Measurements from ENCODE around the gene NR2F2. TPM values are rescaled to one million over a fixed set of nuclear protein-coding genes. Genes with fewer than 3 reads are reported as not detected.
A peak's percentile ranks its signal among the peaks of the same experiment; 100 is the strongest.

NR2F2 gene
- total RNA-seq, 1 experiment from 2014 or later: 53.7 TPM

DNA sequence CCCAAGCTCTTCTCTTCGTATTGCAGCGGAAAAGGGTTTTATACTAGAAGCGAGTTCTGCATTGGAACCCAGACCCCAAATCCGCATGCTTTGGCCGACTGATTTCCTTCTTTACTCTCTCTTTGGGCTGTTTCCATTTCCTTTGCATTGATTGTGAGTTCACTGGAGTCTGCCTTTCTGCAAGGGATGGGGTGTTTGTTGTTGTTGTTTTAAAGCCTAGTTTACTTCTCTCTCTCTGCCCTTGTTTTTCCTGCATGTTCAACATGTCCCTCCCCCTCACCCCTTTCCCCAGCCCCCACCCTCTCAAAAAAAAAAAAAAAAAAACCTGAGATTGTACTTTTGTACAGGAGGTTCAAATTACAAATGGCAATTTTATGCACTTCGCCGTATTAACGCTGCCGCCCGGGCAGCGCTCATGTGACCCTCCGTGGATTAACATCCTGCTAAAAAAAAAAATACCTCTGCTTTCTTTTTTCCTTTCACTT lies 2.2 kb downstream of the NR2F2 start:
- Histone ChIP-seq H3K4me3 (ENCODE audit: low read depth in 2 of 2, low read length in 2 of 2) (peak overlapping the region; percentile 63 to 97), H3K36me3 (ENCODE audit: control insufficient read depth, insufficient read depth, low read length) (peaks cover 11% of the 10 kb centered on the region), H3K27me3 (ENCODE audit: control insufficient read depth, insufficient read depth, low read length) (no peaks in the 10 kb centered on the region), H3K9me3 (ENCODE audit: control insufficient read depth, insufficient read depth, low read depth, low read length) (no peaks in the 10 kb centered on the region), H3K4me1 (ENCODE audit: control insufficient read depth, insufficient read depth, low read length) (peaks cover 39% of the 10 kb centered on the region), H3K27ac (ENCODE audit: low read length) (peak overlapping the region; percentile 98)
- BruUV-seq (replicated peaks): no TSS peak
- in situ Hi-C loops (cut with HindIII; ENCODE audit: low pct_unique_long_range_greater_than_20kb, low sequenced_read_pairs): no loop called here
- ChIA-PET CTCF (no interaction called here), POLR2A (interaction anchor here (0.5 kb wide), 1 partner anchor 24 kb away, joined by 9 read pairs; no protein-coding TSS in a partner anchor)
- intact Hi-C loops (cut with micrococcal nuclease; ENCODE audit: unreplicated experiment): loop anchor here (5.0 to 10.0 kb wide), 2 partner anchors 1075 to 1658 kb away; no protein-coding TSS in a partner anchor
- no peak for TF ChIP-seq TCF7L2 (IDR thresholded peaks at IDR 0.05; ENCODE audit: low read depth, low read length)
- TF ChIP-seq, protein P1, sequence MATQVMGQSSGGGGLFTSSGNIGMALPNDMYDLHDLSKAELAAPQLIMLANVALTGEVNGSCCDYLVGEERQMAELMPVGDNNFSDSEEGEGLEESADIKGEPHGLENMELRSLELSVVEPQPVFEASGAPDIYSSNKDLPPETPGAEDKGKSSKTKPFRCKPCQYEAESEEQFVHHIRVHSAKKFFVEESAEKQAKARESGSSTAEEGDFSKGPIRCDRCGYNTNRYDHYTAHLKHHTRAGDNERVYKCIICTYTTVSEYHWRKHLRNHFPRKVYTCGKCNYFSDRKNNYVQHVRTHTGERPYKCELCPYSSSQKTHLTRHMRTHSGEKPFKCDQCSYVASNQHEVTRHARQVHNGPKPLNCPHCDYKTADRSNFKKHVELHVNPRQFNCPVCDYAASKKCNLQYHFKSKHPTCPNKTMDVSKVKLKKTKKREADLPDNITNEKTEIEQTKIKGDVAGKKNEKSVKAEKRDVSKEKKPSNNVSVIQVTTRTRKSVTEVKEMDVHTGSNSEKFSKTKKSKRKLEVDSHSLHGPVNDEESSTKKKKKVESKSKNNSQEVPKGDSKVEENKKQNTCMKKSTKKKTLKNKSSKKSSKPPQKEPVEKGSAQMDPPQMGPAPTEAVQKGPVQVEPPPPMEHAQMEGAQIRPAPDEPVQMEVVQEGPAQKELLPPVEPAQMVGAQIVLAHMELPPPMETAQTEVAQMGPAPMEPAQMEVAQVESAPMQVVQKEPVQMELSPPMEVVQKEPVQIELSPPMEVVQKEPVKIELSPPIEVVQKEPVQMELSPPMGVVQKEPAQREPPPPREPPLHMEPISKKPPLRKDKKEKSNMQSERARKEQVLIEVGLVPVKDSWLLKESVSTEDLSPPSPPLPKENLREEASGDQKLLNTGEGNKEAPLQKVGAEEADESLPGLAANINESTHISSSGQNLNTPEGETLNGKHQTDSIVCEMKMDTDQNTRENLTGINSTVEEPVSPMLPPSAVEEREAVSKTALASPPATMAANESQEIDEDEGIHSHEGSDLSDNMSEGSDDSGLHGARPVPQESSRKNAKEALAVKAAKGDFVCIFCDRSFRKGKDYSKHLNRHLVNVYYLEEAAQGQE (IDR thresholded peaks at IDR 0.05; ENCODE audit: insufficient read depth in 1 of 2, low read depth in 2 of 2, low read length in 1 of 2): no peak
- TF ChIP-seq SIN3A (IDR thresholded peaks at IDR 0.05; ENCODE audit: borderline replicate concordance, insufficient read depth, low read depth, low read length): no peak
- TF ChIP-seq, protein P2, sequence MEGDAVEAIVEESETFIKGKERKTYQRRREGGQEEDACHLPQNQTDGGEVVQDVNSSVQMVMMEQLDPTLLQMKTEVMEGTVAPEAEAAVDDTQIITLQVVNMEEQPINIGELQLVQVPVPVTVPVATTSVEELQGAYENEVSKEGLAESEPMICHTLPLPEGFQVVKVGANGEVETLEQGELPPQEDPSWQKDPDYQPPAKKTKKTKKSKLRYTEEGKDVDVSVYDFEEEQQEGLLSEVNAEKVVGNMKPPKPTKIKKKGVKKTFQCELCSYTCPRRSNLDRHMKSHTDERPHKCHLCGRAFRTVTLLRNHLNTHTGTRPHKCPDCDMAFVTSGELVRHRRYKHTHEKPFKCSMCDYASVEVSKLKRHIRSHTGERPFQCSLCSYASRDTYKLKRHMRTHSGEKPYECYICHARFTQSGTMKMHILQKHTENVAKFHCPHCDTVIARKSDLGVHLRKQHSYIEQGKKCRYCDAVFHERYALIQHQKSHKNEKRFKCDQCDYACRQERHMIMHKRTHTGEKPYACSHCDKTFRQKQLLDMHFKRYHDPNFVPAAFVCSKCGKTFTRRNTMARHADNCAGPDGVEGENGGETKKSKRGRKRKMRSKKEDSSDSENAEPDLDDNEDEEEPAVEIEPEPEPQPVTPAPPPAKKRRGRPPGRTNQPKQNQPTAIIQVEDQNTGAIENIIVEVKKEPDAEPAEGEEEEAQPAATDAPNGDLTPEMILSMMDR (IDR thresholded peaks at IDR 0.05): no peak
- TF ChIP-seq POLR2AphosphoS5 (IDR thresholded peaks at IDR 0.05; ENCODE audit: low read depth, low read length): no peak
- no peak for ATAC-seq
- no peak for DNase-seq (ENCODE audit: low read depth, low spot score)

DNA sequence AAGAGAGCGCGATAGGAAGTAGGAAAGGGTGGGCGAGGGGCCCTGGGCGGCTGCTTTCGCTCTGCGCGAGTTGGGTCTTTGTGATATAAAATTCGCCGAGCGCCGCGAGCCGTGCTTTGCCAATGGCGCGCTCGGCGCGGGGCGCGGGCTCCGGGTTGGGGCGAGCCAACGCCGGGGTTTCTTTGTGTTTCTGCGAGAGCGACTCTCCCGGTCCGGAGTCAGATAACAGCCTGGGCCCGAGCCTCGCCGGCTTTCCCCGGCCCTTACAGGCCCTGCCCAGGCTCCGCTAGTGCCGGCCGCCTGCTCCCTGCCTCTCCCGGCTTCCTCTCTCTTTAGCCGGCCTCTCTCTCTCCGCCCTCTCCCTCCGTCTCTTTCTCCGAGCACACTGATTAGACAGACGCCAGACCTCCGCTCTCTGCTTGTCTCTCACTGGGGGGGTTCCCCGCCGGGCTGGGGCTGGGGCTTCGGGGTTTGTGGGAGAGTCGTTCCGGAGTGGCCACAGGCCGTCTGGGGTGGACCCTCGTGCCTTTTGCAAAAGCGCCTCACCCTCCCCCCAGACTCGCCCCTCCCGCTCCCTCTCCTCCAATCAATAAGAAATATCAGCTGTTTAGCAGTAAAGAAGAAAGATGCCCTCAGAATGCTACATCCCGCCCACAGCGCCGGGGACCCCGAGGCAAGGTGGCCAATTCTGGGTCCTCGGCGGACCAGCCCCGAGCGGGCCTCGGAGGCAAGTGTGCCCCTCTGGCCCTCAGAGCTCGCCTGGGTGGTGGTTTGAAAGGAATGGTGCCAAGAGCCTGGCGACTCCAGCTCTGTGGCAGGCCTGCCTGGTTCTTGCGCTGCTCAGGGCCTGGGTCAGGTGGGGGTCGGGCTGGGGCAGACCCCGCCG lies 2.9 kb downstream of the NR2F2 start:
- Histone ChIP-seq H3K27ac (ENCODE audit: low read length) (peak overlapping the region; percentile 98), H3K9me3 (ENCODE audit: control insufficient read depth, insufficient read depth, low read depth, low read length) (no peaks in the 10 kb centered on the region), H3K27me3 (ENCODE audit: control insufficient read depth, insufficient read depth, low read length) (no peaks in the 10 kb centered on the region), H3K4me3 (ENCODE audit: low read depth in 2 of 2, low read length in 2 of 2) (peak overlapping the region; percentile 63 to 97), H3K4me1 (ENCODE audit: control insufficient read depth, insufficient read depth, low read length) (peaks cover 36% of the 10 kb centered on the region), H3K36me3 (ENCODE audit: control insufficient read depth, insufficient read depth, low read length) (peaks cover 17% of the 10 kb centered on the region)
- in situ Hi-C loops (cut with HindIII; ENCODE audit: low pct_unique_long_range_greater_than_20kb, low sequenced_read_pairs): no loop called here
- ATAC-seq: no peak
- 0 out of 2 replicates have a peak, but pooled peaks have one; percentile 46 for TF ChIP-seq SIN3A (IDR thresholded peaks at IDR 0.05; ENCODE audit: borderline replicate concordance, insufficient read depth, low read depth, low read length)
- TF ChIP-seq, protein P1 (IDR thresholded peaks at IDR 0.05; ENCODE audit: insufficient read depth in 1 of 2, low read depth in 2 of 2, low read length in 1 of 2): no peak
- DNase-seq (ENCODE audit: low read depth, low spot score): no peak
- intact Hi-C loops (cut with micrococcal nuclease; ENCODE audit: unreplicated experiment): loop anchor here (5.0 to 10.0 kb wide), 2 partner anchors 1076 to 1659 kb away; no protein-coding TSS in a partner anchor
- POLR2A ChIA-PET: no interaction called here
- no TSS peak for BruUV-seq (replicated peaks)
- CTCF ChIA-PET: no interaction called here

Data from Panc1 (cell line).